ENCODE measurements around the gene IRF4.

DNA sequence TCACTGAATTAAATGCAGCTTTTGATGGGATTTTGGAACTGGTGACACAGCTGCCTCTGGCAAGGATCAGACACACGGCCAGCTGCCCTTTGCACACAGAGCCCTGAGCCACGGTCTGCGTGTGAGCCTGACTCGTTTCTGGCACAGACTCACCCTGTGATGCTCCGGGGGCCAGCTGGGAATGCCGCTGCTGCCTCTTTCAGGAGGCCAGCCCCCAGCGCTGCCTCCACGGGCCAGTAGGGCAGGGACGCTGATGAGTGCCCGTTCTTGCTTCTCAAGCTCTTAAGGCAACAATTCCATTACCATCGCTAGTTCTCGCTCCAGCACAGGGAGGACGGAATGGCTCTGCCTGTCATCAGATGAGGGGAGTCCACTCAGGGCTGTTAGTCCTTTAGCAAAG, 61.6 kb downstream of the IRF4 start:
- TF ChIP-seq ZNF384 (IDR thresholded peaks at IDR 0.05), result no peak
- no peak for TF ChIP-seq FOXM1 (IDR thresholded peaks at IDR 0.05; ENCODE audit: borderline replicate concordance)
- no peak for TF ChIP-seq HDGF (IDR thresholded peaks at IDR 0.05; ENCODE audit: borderline replicate concordance)
- no peak for TF ChIP-seq CTBP1 (IDR thresholded peaks at IDR 0.05; ENCODE audit: borderline replicate concordance)
- no peak for TF ChIP-seq FOXK2 (IDR thresholded peaks at IDR 0.05)
- no peak for TF ChIP-seq ARNT (IDR thresholded peaks at IDR 0.05)
- TF ChIP-seq TARDBP (IDR thresholded peaks at IDR 0.05), result no peak
- TF ChIP-seq SP1 (IDR thresholded peaks at IDR 0.05), result no peak
- TF ChIP-seq, protein P1, sequence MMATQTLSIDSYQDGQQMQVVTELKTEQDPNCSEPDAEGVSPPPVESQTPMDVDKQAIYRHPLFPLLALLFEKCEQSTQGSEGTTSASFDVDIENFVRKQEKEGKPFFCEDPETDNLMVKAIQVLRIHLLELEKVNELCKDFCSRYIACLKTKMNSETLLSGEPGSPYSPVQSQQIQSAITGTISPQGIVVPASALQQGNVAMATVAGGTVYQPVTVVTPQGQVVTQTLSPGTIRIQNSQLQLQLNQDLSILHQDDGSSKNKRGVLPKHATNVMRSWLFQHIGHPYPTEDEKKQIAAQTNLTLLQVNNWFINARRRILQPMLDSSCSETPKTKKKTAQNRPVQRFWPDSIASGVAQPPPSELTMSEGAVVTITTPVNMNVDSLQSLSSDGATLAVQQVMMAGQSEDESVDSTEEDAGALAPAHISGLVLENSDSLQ (IDR thresholded peaks at IDR 0.05), result no peak
- TF ChIP-seq BHLHE40 (IDR thresholded peaks at IDR 0.05; ENCODE audit: borderline replicate concordance), result no peak
- TF ChIP-seq SUZ12 (IDR thresholded peaks at IDR 0.05), result no peak
- no peak for TF ChIP-seq FOXA1 (IDR thresholded peaks at IDR 0.05)
- TF ChIP-seq ELF4 (IDR thresholded peaks at IDR 0.05), result no peak
- no peak for TF ChIP-seq NFRKB (IDR thresholded peaks at IDR 0.05)

All from HEK293T (cell line).